ENCODE data around the gene TNS3.
"Not testable (repeated sequence)": the region's sequence is repeated elsewhere in the genome, so short reads cannot be mapped to it uniquely, and the experiment has no call there.

TNS3 gene

GRCh38 chr7:47471831-47472230 lies 110.1 kb downstream of the TNS3 start:
- DNase-seq (ENCODE audit: extremely low spot score) = no peak
- ChIA-PET POLR2A (no interaction called here), CTCF (interaction anchor here (1.0 to 1.2 kb wide), 2 partner anchors 8 to 348 kb away, joined by 3 read pairs; no protein-coding TSS in a partner anchor)
- TF ChIP-seq CTCF (IDR thresholded peaks at IDR 0.05; ENCODE audit: control extremely low read depth, extremely low read depth, low read depth, missing control alignments) = no peak

GRCh38 chr7:47471358-47471703 lies 110.6 kb downstream of the TNS3 start:
- CTCF ChIA-PET = interaction anchor here (1.0 to 1.5 kb wide), 4 partner anchors 8 to 348 kb away, joined by 3 read pairs; no protein-coding TSS in a partner anchor
- POLR2A ChIA-PET = no interaction called here
- no peak for TF ChIP-seq CTCF (IDR thresholded peaks at IDR 0.05; ENCODE audit: control extremely low read depth, extremely low read depth, low read depth, missing control alignments)
- DNase-seq (ENCODE audit: extremely low spot score) = no peak

GRCh38 chr7:47470567-47471357 lies 111.1 kb downstream of the TNS3 start:
- DNase-seq (ENCODE audit: extremely low spot score) = no peak
- no peak for TF ChIP-seq CTCF (IDR thresholded peaks at IDR 0.05; ENCODE audit: control extremely low read depth, extremely low read depth, low read depth, missing control alignments)
- POLR2A ChIA-PET = no interaction called here
- CTCF ChIA-PET = interaction anchor here (1.0 to 1.5 kb wide), 4 partner anchors 8 to 349 kb away, joined by 3 read pairs; no protein-coding TSS in a partner anchor

DNA sequence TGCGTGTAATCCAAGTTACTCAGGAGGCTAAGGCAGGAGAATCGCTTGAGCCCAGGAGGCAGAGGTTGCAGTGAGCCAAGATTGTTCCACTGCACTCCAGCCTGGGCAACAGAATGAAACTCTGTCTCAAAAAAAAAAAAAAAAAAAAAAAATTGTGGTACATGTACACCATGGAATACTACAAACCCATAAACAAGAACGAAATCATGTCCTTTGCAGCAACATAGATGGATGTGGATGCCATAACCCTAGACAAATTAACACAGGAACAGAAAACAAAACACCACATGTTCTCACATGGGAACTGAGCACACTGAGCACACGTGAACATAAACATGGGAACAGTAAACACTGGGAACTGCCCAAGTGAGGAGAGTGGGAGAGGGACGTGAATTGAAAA lies 112.1 kb downstream of the TNS3 start:
- CTCF ChIA-PET; POLR2A ChIA-PET; DNase-seq (ENCODE audit: extremely low spot score): not testable (repeated sequence)

GRCh38 chr7:47466832-47467231 lies 115.1 kb downstream of the TNS3 start:
- POLR2A ChIA-PET = no interaction called here
- TF ChIP-seq CTCF (IDR thresholded peaks at IDR 0.05; ENCODE audit: control extremely low read depth, extremely low read depth, low read depth, missing control alignments) = no peak
- DNase-seq (ENCODE audit: extremely low spot score) = no peak
- CTCF ChIA-PET = interaction anchor here (1.1 kb wide), 1 partner anchor 12 kb away, joined by 3 read pairs; no protein-coding TSS in a partner anchor

- ChIA-PET POLR2A (no interaction called here), CTCF (interaction anchor here (0.9 to 1.6 kb wide), 2 partner anchors 12 to 14 kb away, joined by 3 read pairs; no protein-coding TSS in a partner anchor)
- no peak for TF ChIP-seq CTCF (IDR thresholded peaks at IDR 0.05; ENCODE audit: control extremely low read depth, extremely low read depth, low read depth, missing control alignments)
- DNase-seq (ENCODE audit: extremely low spot score) = no peak
These were observed 116.7 kb downstream of the TNS3 start for GRCh38 chr7:47465191-47465590.

GRCh38 chr7:47464266-47464665 lies 117.6 kb downstream of the TNS3 start:
- DNase-seq (ENCODE audit: extremely low spot score) = no peak
- TF ChIP-seq CTCF (IDR thresholded peaks at IDR 0.05; ENCODE audit: control extremely low read depth, extremely low read depth, low read depth, missing control alignments) = no peak
- ChIA-PET POLR2A (no interaction called here), CTCF (no interaction called here)

Data from GM10248 (cell line).